MM.1S (cell line): ENCODE measurements around the gene USP20.

ENCODE experiments used
- DNase-seq: peaks from one replicate; pipeline ENCODE4 v3.0.0-alpha.2; 2015
- H2AFZ ChIP-seq: fragments of 300-600 bp; sonication (generic); 2 replicates; pipeline ENCODE4 v1.6.0; 2016; ENCODE audit warnings: antibody characterized with exemption, low read length
- H3F3A ChIP-seq: fragments of 300-600 bp; sonication (generic); 2 replicates; pipeline ENCODE4 v1.6.1; 2016; ENCODE audit warnings: mild to moderate bottlenecking, antibody characterized with exemption, low read length, moderate library complexity, mixed read lengths; ENCODE audit not compliant: insufficient read depth
- H3K27ac ChIP-seq: fragments of 300-600 bp; sonication (generic); 2 replicates; pipeline ENCODE4 v1.5.1; 2016; ENCODE audit warnings: mild to moderate bottlenecking, low read length
- H3K27me3 ChIP-seq: fragments of 300-600 bp; sonication (generic); replicated peaks from 2 replicates; pipeline ENCODE4 v1.6.0; 2016; ENCODE audit warnings: low read length; ENCODE audit not compliant: insufficient read depth
- H3K36me3 ChIP-seq: fragments of 300-600 bp; sonication (generic); replicated peaks from 2 replicates; pipeline ENCODE4 v1.6.1; 2016; ENCODE audit warnings: mild to moderate bottlenecking, low read length, mixed read lengths; ENCODE audit not compliant: insufficient read depth
- H3K4me1 ChIP-seq: fragments of 300-600 bp; sonication (generic); 2 replicates; pipeline ENCODE4 v1.6.1; 2016; ENCODE audit warnings: low read length, mixed read lengths
- H3K4me2 ChIP-seq: fragments of 300-600 bp; sonication (generic); 2 replicates; pipeline ENCODE4 v1.6.0; 2016; ENCODE audit warnings: low read depth, low read length
- H3K4me3 ChIP-seq: fragments of 300-600 bp; sonication (generic); 2 replicates; pipeline ENCODE4 v1.5.1; 2016; ENCODE audit warnings: low read length, mixed read lengths
- H3K79me2 ChIP-seq: fragments of 300-600 bp; sonication (generic); 2 replicates; pipeline ENCODE4 v1.6.1; 2016; ENCODE audit warnings: mixed run types, low read length, mixed read lengths
- H3K9ac ChIP-seq: fragments of 300-600 bp; sonication (generic); 2 replicates; pipeline ENCODE4 v1.6.1; 2016; ENCODE audit warnings: low read length, mixed read lengths
- H3K9me2 ChIP-seq: fragments of 300-600 bp; sonication (generic); replicated peaks from 2 replicates; pipeline ENCODE4 v1.6.1; 2016; ENCODE audit warnings: mild to moderate bottlenecking, low read length, mixed read lengths; ENCODE audit not compliant: insufficient read depth
- H3K9me3 ChIP-seq: fragments of 300-600 bp; sonication (generic); replicated peaks from 2 replicates; pipeline ENCODE4 v1.6.1; 2016; ENCODE audit warnings: mild to moderate bottlenecking, low read length, mixed read lengths; ENCODE audit not compliant: insufficient read depth
- H4K20me1 ChIP-seq: fragments of 300-600 bp; sonication (generic); 2 replicates; pipeline ENCODE4 v1.6.1; 2016; ENCODE audit warnings: mild to moderate bottlenecking, low read length, moderate library complexity, mixed read lengths; ENCODE audit not compliant: insufficient read depth
- EZH2 ChIP-seq: fragments of 300-600 bp; sonication (generic); optimal IDR thresholded peaks from 2 replicates; pipeline ENCODE3; 2017; ENCODE audit warnings: low read depth, mild to moderate bottlenecking, antibody characterized with exemption, low read length, mixed read lengths
- EZH2phosphoT487 ChIP-seq: fragments of 300-600 bp; sonication (generic); IDR thresholded peaks from 2 replicates; pipeline ENCODE4 v1.6.1; 2018; ENCODE audit warnings: antibody characterized with exemption, low read length
- TF ChIP-seq, protein P1 (sequence below): fragments of 300-600 bp; sonication (generic); IDR thresholded peaks from 2 replicates; pipeline ENCODE4 v1.5.1; 2016; ENCODE audit warnings: antibody characterized with exemption, low read length, mixed read lengths

USP20 gene

DNA sequence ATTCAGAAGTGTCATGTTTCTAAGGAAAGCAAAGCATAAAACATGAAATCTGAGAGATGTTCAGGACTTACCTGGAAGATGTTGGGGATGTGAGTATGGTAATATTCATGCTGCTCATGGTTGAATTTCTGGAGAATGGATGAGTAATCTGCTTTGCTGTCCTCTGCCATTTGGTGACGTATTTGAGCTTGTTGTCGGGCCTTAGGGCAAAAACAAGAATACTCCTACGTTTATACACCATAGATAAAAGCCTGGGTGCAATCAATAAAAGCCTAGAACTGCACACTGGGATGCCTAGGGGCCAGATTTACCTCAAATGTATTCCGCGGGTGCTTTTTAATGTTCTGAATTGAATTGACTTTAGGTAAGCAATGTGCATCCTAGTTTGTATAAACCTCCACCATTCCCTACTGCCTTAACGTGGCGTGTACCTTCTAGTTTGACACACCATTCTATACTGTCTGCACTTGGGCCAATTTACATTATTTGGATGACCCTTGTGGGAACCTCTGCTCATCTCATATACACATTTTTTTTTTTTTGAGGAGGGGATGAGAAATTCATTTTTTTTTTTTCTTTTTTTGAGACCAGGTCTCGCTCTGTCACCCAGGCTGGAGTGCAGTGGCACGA lies 94.4 kb downstream of the USP20 start:
- H3K27ac ChIP-seq: no peak overlapping the region
- no peaks in the 10 kb centered on the region for H3F3A ChIP-seq
- no peaks in the 10 kb centered on the region for H3K9me2 ChIP-seq
- no peak for DNase-seq
- no peak overlapping the region for H3K4me2 ChIP-seq
- H3K79me2 ChIP-seq: no peaks in the 10 kb centered on the region
- no peak overlapping the region for H2AFZ ChIP-seq
- H3K4me1 ChIP-seq: no peaks in the 10 kb centered on the region
- no peaks in the 10 kb centered on the region for H3K36me3 ChIP-seq
- H3K4me3 ChIP-seq: no peak overlapping the region
- no peaks in the 10 kb centered on the region for H3K27me3 ChIP-seq
- no peak overlapping the region for H3K9ac ChIP-seq
- H4K20me1 ChIP-seq: no peaks in the 10 kb centered on the region
- H3K9me3 ChIP-seq: no peaks in the 10 kb centered on the region
- TF ChIP-seq EZH2 (no peak), EZH2phosphoT487 (no peak)
- TF ChIP-seq, protein P1, sequence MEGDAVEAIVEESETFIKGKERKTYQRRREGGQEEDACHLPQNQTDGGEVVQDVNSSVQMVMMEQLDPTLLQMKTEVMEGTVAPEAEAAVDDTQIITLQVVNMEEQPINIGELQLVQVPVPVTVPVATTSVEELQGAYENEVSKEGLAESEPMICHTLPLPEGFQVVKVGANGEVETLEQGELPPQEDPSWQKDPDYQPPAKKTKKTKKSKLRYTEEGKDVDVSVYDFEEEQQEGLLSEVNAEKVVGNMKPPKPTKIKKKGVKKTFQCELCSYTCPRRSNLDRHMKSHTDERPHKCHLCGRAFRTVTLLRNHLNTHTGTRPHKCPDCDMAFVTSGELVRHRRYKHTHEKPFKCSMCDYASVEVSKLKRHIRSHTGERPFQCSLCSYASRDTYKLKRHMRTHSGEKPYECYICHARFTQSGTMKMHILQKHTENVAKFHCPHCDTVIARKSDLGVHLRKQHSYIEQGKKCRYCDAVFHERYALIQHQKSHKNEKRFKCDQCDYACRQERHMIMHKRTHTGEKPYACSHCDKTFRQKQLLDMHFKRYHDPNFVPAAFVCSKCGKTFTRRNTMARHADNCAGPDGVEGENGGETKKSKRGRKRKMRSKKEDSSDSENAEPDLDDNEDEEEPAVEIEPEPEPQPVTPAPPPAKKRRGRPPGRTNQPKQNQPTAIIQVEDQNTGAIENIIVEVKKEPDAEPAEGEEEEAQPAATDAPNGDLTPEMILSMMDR: no peak

DNA sequence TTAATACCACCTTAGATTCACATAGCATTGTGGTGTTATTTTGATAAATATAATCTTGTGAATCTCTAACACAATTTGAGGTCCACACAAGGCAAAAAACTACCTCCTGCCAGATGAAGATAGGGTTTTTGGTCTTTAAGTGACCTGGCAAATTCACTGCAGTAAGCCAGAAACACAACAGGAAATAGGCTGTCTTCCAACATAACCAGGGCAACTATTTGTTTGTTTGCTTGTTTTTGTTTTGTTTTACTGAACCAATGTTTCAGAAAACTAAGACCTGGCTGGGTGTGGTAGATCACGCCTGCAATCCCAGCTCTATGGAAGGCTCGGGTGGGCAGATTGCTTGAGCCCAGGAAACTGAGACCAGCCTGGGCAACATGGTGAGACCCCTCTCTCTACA lies 95.5 kb downstream of the USP20 start:
- no peaks in the 10 kb centered on the region for H3K79me2 ChIP-seq
- H3K4me1 ChIP-seq: no peaks in the 10 kb centered on the region
- TF ChIP-seq EZH2 (no peak), EZH2phosphoT487 (no peak)
- TF ChIP-seq, protein P1: no peak
- no peak overlapping the region for H3K9ac ChIP-seq
- no peak for DNase-seq
- no peaks in the 10 kb centered on the region for H3K27me3 ChIP-seq
- H4K20me1 ChIP-seq: no peaks in the 10 kb centered on the region
- no peak overlapping the region for H2AFZ ChIP-seq
- H3K27ac ChIP-seq: no peak overlapping the region
- H3K36me3 ChIP-seq: no peaks in the 10 kb centered on the region
- H3K9me2 ChIP-seq: no peaks in the 10 kb centered on the region
- H3K9me3 ChIP-seq: no peaks in the 10 kb centered on the region
- H3K4me3 ChIP-seq: no peak overlapping the region
- no peak overlapping the region for H3K4me2 ChIP-seq
- H3F3A ChIP-seq: no peaks in the 10 kb centered on the region
